HepG2 (cell line): ENCODE results near the gene BABAM1. TPM values are rescaled to one million over a fixed set of nuclear protein-coding genes. Genes with fewer than 3 reads are reported as not detected.

Experiments
- AHR ChIP-seq: IDR thresholded peaks from 2 replicates; pipeline ENCODE4 v1.6.1; 2018; ENCODE audit warnings: missing genetic modification reagents, missing compliant biosample characterization
- BCL6 ChIP-seq: IDR thresholded peaks from 2 replicates; pipeline ENCODE4 v1.6.1; 2016; ENCODE audit warnings: missing genetic modification reagents, missing compliant biosample characterization
- ELF1 ChIP-seq: sonication (generic); formaldehyde crosslinking; IDR thresholded peaks from 2 replicates; pipeline ENCODE4 v1.4.0; 2020; ENCODE audit warnings: missing genetic modification reagents
- GFI1 ChIP-seq: sonication (generic); formaldehyde crosslinking; IDR thresholded peaks from 2 replicates; pipeline ENCODE4 v1.5.0; 2020; ENCODE audit warnings: missing genetic modification reagents, mild to moderate bottlenecking, borderline replicate concordance
- ISX ChIP-seq: sonication (generic); formaldehyde crosslinking; conservative IDR thresholded peaks from 2 replicates; pipeline ENCODE4 v1.5.0; 2020; ENCODE audit warnings: missing genetic modification reagents
- JUND ChIP-seq: sonication (generic); formaldehyde crosslinking; IDR thresholded peaks from 2 replicates; pipeline ENCODE4 v1.8.0; 2022; ENCODE audit warnings: mild to moderate bottlenecking, missing genetic modification reagents
- KLF15 ChIP-seq: sonication (generic); formaldehyde crosslinking; IDR thresholded peaks from 2 replicates; pipeline ENCODE4 v1.8.1; 2023; ENCODE audit warnings: borderline replicate concordance, mild to moderate bottlenecking, inconsistent platforms, missing genetic modification reagents, mixed read lengths
- SATB2 ChIP-seq: sonication (generic); formaldehyde crosslinking; IDR thresholded peaks from 2 replicates; pipeline ENCODE4 v1.5.0; 2020; ENCODE audit warnings: missing genetic modification reagents
- YY1 ChIP-seq: IDR thresholded peaks from 2 replicates; pipeline ENCODE4 v1.6.1; 2011; ENCODE audit warnings: low read length, low read depth, moderate library complexity, mild to moderate bottlenecking; ENCODE audit not compliant: insufficient read depth, insufficient replicate concordance
- ZBTB20 ChIP-seq: sonication (generic); formaldehyde crosslinking; IDR thresholded peaks from 2 replicates; pipeline ENCODE4 v1.8.1; 2023; ENCODE audit warnings: missing genetic modification reagents, low read depth, mild to moderate bottlenecking, borderline replicate concordance
- ZFP82 ChIP-seq: sonication (generic); formaldehyde crosslinking; IDR thresholded peaks from 2 replicates; pipeline ENCODE4 v1.5.1; 2020; ENCODE audit warnings: mild to moderate bottlenecking, missing genetic modification reagents, borderline replicate concordance
- ZIK1 ChIP-seq: sonication (generic); formaldehyde crosslinking; IDR thresholded peaks from 2 replicates; pipeline ENCODE4 v1.5.0; 2020; ENCODE audit warnings: mild to moderate bottlenecking, low read depth, missing genetic modification reagents, borderline replicate concordance
- ZKSCAN5 ChIP-seq: sonication (generic); formaldehyde crosslinking; IDR thresholded peaks from 2 replicates; pipeline ENCODE4 v1.5.1; 2020; ENCODE audit warnings: mild to moderate bottlenecking, missing genetic modification reagents
- ZNF441 ChIP-seq: sonication (generic); formaldehyde crosslinking; IDR thresholded peaks from 2 replicates; pipeline ENCODE4 v1.7.0; 2021; ENCODE audit warnings: missing genetic modification reagents, borderline replicate concordance
- ZNF510 ChIP-seq: sonication (generic); formaldehyde crosslinking; IDR thresholded peaks from 2 replicates; pipeline ENCODE4 v1.4.0; 2020; ENCODE audit warnings: low read depth, mild to moderate bottlenecking, missing genetic modification reagents
- ZNF780A ChIP-seq: sonication (generic); formaldehyde crosslinking; IDR thresholded peaks from 2 replicates; pipeline ENCODE4 v1.8.0; 2022; ENCODE audit warnings: mild to moderate bottlenecking, missing genetic modification reagents, moderate library complexity
- ZNF83 ChIP-seq: sonication (generic); formaldehyde crosslinking; IDR thresholded peaks from 2 replicates; pipeline ENCODE4 v1.4.0; 2020; ENCODE audit warnings: missing genetic modification reagents, mild to moderate bottlenecking, borderline replicate concordance
- ZSCAN29 ChIP-seq: sonication (generic); formaldehyde crosslinking; conservative IDR thresholded peaks from 2 replicates; pipeline ENCODE4 v1.4.0; 2020; ENCODE audit warnings: mild to moderate bottlenecking, missing genetic modification reagents
- polyA plus RNA-seq, 8 experiments: library from polyadenylated mRNA; depleted of rRNA in 3 of 8; stranded (reverse) in 7 of 8; unstranded in 1 of 8; fragments of >200 nt; fragmentation: Illumina TruSeq in 4 of 8; extraction: Trizol in 4 of 8; gene quantifications; 2 replicates each; pipeline versions ENCODE4 v1.2.1 to v1.2.3, GENCODE V29; 2011 to 2016; ENCODE audit warnings: low read depth in 4 of 8, missing spikeins in 1 of 8, mixed read lengths in 1 of 8; ENCODE audit not compliant: insufficient read depth in 1 of 8
- total RNA-seq, 5 experiments: library from RNA; depleted of rRNA; stranded (reverse); fragments of >200 nt; fragmentation: Illumina TruSeq; extraction: Trizol; gene quantifications; 2 replicates each; pipeline ENCODE4 v1.2.3, GENCODE V29; 2016; ENCODE audit warnings: low read depth in 1 of 5
- TF ChIP-seq, protein P1 (sequence below): sonication (generic); formaldehyde crosslinking; IDR thresholded peaks from 2 replicates; pipeline ENCODE4 v1.5.0; 2020; ENCODE audit warnings: mild to moderate bottlenecking, missing genetic modification reagents, moderate library complexity
- TF ChIP-seq, protein P2 (sequence below): sonication (generic); formaldehyde crosslinking; IDR thresholded peaks from 2 replicates; pipeline ENCODE4 v1.4.0; 2020; ENCODE audit warnings: missing genetic modification reagents; ENCODE audit errors: not compliant biosample characterization
- TF ChIP-seq, protein P3 (sequence below): sonication (generic); formaldehyde crosslinking; IDR thresholded peaks from 2 replicates; pipeline ENCODE4 v1.5.0; 2020; ENCODE audit warnings: mild to moderate bottlenecking, missing genetic modification reagents
- TF ChIP-seq, protein P4 (sequence below): sonication (generic); formaldehyde crosslinking; IDR thresholded peaks from 2 replicates; pipeline ENCODE4 v1.5.1; 2020; ENCODE audit warnings: missing genetic modification reagents, mild to moderate bottlenecking, borderline replicate concordance
- TF ChIP-seq, protein P5 (sequence below): sonication (generic); formaldehyde crosslinking; IDR thresholded peaks from 2 replicates; pipeline ENCODE4 v1.8.1; 2023; ENCODE audit warnings: mild to moderate bottlenecking, missing genetic modification reagents

Gene BABAM1
- total and polyA plus RNA-seq, 2 of the 13 experiments (the other 11 are each of a cell fraction or from before 2014, with no cell fraction given), result 70.0 to 82.0 TPM

DNA sequence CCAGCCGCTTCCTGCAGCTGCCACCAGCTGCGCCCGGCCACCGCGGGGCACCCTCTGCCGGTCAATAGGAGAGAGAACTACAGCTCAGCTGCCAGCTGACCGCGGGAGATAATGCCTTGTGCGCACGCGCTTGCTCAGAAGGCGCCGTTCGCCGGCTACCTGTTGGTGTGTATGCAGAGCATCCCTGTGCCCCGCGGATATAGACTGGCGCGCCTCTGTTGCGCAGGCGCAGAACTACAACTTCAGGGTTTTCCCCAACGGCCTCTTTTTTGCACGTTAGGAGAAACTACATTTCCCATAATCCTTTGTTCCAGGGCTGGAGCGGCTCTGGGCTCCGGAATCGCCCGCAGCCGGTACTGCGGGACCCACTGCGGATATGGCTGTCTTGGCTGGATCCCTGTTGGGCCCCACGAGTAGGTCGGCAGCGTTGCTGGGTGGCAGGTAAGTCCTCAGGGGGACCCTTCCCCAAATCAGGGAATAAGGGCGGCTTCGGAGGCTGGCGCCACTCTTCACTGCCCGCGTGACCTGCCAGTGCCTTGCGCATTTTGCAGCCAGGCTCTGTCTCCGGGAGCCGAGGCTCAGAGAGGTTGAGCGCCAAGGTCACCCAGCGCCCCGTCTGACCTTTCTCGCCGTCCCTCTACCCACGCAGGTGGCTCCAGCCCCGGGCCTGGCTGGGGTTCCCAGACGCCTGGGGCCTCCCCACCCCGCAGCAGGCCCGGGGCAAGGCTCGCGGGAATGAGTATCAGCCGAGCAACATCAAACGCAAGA is 38.5 kb downstream of the BABAM1 start, which contains the start of gene MRPL34 (continued):
- no peak; the same call in 1 of the 2 replicates for TF ChIP-seq ZKSCAN5 (CRISPR knock-in tag)
- peak; percentile 78; the same call in 1 of the 2 replicates for TF ChIP-seq ZFP82
- no peak for TF ChIP-seq ZIK1 (CRISPR knock-in tag)
- 0 out of 2 replicates have a peak, but pooled peaks have one; percentile 9 for TF ChIP-seq GFI1 (CRISPR knock-in tag)
- TF ChIP-seq ZSCAN29 (CRISPR knock-in tag), result no peak
- TF ChIP-seq ZBTB20 (CRISPR knock-in tag), result peak; percentile 45; the same call in 1 of the 2 replicates
- no peak for TF ChIP-seq ZNF780A (CRISPR knock-in tag)
- TF ChIP-seq ZNF441, result no peak
- TF ChIP-seq, protein P1, sequence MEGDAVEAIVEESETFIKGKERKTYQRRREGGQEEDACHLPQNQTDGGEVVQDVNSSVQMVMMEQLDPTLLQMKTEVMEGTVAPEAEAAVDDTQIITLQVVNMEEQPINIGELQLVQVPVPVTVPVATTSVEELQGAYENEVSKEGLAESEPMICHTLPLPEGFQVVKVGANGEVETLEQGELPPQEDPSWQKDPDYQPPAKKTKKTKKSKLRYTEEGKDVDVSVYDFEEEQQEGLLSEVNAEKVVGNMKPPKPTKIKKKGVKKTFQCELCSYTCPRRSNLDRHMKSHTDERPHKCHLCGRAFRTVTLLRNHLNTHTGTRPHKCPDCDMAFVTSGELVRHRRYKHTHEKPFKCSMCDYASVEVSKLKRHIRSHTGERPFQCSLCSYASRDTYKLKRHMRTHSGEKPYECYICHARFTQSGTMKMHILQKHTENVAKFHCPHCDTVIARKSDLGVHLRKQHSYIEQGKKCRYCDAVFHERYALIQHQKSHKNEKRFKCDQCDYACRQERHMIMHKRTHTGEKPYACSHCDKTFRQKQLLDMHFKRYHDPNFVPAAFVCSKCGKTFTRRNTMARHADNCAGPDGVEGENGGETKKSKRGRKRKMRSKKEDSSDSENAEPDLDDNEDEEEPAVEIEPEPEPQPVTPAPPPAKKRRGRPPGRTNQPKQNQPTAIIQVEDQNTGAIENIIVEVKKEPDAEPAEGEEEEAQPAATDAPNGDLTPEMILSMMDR, result peak; percentile 96
- peak; percentile 77; the same call in 1 of the 2 replicates for TF ChIP-seq SATB2 (CRISPR knock-in tag)
- no peak for TF ChIP-seq KLF15 (CRISPR knock-in tag)
- peak; percentile 68 for TF ChIP-seq YY1
- no peak for TF ChIP-seq ZNF510 (CRISPR knock-in tag)
- TF ChIP-seq BCL6 (CRISPR knock-in tag), result peak; percentile 62
- TF ChIP-seq AHR (CRISPR knock-in tag), result no peak
- TF ChIP-seq, protein P2, sequence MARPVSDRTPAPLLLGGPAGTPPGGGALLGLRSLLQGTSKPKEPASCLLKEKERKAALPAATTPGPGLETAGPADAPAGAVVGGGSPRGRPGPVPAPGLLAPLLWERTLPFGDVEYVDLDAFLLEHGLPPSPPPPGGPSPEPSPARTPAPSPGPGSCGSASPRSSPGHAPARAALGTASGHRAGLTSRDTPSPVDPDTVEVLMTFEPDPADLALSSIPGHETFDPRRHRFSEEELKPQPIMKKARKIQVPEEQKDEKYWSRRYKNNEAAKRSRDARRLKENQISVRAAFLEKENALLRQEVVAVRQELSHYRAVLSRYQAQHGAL, result peak; percentile 89
- no peak for TF ChIP-seq JUND (CRISPR knock-in tag)
- TF ChIP-seq, protein P3, sequence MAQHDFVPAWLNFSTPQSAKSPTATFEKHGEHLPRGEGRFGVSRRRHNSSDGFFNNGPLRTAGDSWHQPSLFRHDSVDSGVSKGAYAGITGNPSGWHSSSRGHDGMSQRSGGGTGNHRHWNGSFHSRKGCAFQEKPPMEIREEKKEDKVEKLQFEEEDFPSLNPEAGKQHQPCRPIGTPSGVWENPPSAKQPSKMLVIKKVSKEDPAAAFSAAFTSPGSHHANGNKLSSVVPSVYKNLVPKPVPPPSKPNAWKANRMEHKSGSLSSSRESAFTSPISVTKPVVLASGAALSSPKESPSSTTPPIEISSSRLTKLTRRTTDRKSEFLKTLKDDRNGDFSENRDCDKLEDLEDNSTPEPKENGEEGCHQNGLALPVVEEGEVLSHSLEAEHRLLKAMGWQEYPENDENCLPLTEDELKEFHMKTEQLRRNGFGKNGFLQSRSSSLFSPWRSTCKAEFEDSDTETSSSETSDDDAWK (CRISPR knock-in tag), result no peak
- no peak for TF ChIP-seq ZNF83
- no peak for TF ChIP-seq ISX (CRISPR knock-in tag)
- TF ChIP-seq, protein P4, sequence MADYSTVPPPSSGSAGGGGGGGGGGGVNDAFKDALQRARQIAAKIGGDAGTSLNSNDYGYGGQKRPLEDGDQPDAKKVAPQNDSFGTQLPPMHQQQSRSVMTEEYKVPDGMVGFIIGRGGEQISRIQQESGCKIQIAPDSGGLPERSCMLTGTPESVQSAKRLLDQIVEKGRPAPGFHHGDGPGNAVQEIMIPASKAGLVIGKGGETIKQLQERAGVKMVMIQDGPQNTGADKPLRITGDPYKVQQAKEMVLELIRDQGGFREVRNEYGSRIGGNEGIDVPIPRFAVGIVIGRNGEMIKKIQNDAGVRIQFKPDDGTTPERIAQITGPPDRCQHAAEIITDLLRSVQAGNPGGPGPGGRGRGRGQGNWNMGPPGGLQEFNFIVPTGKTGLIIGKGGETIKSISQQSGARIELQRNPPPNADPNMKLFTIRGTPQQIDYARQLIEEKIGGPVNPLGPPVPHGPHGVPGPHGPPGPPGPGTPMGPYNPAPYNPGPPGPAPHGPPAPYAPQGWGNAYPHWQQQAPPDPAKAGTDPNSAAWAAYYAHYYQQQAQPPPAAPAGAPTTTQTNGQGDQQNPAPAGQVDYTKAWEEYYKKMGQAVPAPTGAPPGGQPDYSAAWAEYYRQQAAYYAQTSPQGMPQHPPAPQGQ (CRISPR knock-in tag), result no peak
- TF ChIP-seq ELF1, result peak; percentile 71; the same call in 1 of the 2 replicates
- TF ChIP-seq, protein P5, sequence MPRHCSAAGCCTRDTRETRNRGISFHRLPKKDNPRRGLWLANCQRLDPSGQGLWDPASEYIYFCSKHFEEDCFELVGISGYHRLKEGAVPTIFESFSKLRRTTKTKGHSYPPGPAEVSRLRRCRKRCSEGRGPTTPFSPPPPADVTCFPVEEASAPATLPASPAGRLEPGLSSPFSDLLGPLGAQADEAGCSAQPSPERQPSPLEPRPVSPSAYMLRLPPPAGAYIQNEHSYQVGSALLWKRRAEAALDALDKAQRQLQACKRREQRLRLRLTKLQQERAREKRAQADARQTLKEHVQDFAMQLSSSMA (CRISPR knock-in tag), result peak; percentile 24; the same call in 1 of the 2 replicates
